Measurements from ENCODE around the gene PCDH1.

DNA sequence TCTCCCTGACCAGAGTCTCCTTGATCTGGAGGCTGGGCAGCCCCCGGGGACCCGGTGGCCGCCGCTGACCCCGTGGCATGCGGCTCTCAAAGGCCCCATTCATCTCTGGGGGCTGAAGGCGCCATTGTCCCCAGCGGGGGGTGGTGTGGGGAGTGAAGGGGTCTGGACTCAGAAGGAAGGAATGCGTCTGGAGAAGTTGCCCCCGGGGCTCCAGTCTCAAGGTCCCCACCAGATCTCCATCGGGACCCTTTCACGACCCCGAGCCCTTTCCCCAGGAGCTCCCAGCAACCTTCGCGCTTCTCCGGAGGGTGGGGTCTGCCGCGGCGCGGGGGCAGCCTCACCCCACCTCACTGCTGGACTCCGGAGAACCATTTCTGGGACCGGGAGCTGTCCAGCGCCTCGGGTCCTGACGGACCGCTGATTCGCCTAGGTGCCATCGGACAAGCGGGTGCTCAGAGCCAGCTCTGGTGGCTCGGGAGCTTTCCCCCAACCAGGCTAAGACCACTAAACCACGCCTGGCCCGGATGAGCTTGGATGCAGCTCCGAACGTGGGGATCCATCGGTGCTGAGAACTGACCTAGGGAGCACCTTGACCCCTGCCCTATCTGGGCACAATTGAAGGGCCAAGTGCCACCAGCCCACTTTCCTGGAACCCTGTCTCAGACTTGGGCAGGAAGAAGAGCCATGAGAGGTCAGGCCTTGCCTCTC lies 5.1 kb upstream of the PCDH1 start:
- TF ChIP-seq, protein P1, sequence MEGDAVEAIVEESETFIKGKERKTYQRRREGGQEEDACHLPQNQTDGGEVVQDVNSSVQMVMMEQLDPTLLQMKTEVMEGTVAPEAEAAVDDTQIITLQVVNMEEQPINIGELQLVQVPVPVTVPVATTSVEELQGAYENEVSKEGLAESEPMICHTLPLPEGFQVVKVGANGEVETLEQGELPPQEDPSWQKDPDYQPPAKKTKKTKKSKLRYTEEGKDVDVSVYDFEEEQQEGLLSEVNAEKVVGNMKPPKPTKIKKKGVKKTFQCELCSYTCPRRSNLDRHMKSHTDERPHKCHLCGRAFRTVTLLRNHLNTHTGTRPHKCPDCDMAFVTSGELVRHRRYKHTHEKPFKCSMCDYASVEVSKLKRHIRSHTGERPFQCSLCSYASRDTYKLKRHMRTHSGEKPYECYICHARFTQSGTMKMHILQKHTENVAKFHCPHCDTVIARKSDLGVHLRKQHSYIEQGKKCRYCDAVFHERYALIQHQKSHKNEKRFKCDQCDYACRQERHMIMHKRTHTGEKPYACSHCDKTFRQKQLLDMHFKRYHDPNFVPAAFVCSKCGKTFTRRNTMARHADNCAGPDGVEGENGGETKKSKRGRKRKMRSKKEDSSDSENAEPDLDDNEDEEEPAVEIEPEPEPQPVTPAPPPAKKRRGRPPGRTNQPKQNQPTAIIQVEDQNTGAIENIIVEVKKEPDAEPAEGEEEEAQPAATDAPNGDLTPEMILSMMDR (IDR thresholded peaks at IDR 0.05): no peak
- no peak for TF ChIP-seq POLR2A (IDR thresholded peaks at IDR 0.05)
